Chondrocyte (in vitro differentiated cells): Measurements from ENCODE around the gene GARS1. TPM values are rescaled to one million over a fixed set of nuclear protein-coding genes. Genes with fewer than 3 reads are reported as not detected.

Experiments
- DNase-seq: peaks from one replicate; pipeline ENCODE4 v3.0.0; 2021; ENCODE audit warnings: mixed read lengths, low spot score
- H3K27ac Mint-ChIP-seq: one replicate; pipeline ENCODE4 v1.8.0; 2021; ENCODE audit warnings: mild to moderate bottlenecking, moderate library complexity, mixed read lengths; ENCODE audit not compliant: unreplicated experiment
- H3K27me3 Mint-ChIP-seq: 2 replicates; pipeline ENCODE4 v1.8.0; 2021; ENCODE audit warnings: low read depth, mixed read lengths
- H3K36me3 Mint-ChIP-seq: 2 replicates; pipeline ENCODE4 v1.8.0; 2021; ENCODE audit warnings: low read depth, mixed read lengths
- H3K4me1 Mint-ChIP-seq: 2 replicates; pipeline ENCODE4 v1.8.0; 2021; ENCODE audit warnings: low read depth, mild to moderate bottlenecking, mixed read lengths
- H3K4me3 Mint-ChIP-seq: one replicate; pipeline ENCODE4 v1.8.0; 2021; ENCODE audit warnings: mild to moderate bottlenecking, moderate library complexity, mixed read lengths; ENCODE audit not compliant: unreplicated experiment
- H3K9me3 Mint-ChIP-seq: 2 replicates; pipeline ENCODE4 v1.8.0; 2021; ENCODE audit warnings: low read depth, mixed read lengths
- CTCF ChIP-seq: fragments of 200-600 bp; sonication (generic); IDR thresholded peaks from 2 replicates; pipeline ENCODE4 v1.5.0; 2021; ENCODE audit warnings: antibody characterized with exemption, mild to moderate bottlenecking, moderate library complexity
- total RNA-seq: library from RNA; stranded (reverse); gene quantifications from 3 replicates; pipeline ENCODE4 v1.2.1, GENCODE V29; 2021

GARS1 gene
- total RNA-seq, 1 donor from 2014 or later, result 581 TPM

GRCh38 chr7:30625283-30625682 is 30.6 kb downstream of the GARS1 start:
- Mint-ChIP-seq H3K36me3 (peaks cover 56% of the 10 kb centered on the region), H3K9me3 (no peaks in the 10 kb centered on the region), H3K27me3 (no peaks in the 10 kb centered on the region), H3K4me3 (no peak overlapping the region), H3K27ac (peak overlapping the region; percentile 57), H3K4me1 (peaks cover 9% of the 10 kb centered on the region)
- TF ChIP-seq CTCF, result peak; percentile 45
- no peak for DNase-seq

GRCh38 chr7:30627026-30627425 is 32.3 kb downstream of the GARS1 start:
- H3K27ac Mint-ChIP-seq, result peak overlapping the region; percentile 59
- DNase-seq, result no peak
- peaks cover 53% of the 10 kb centered on the region for H3K36me3 Mint-ChIP-seq
- H3K9me3 Mint-ChIP-seq, result no peaks in the 10 kb centered on the region
- H3K4me3 Mint-ChIP-seq, result no peak overlapping the region
- peaks cover 9% of the 10 kb centered on the region for H3K4me1 Mint-ChIP-seq
- TF ChIP-seq CTCF, result no peak
- no peaks in the 10 kb centered on the region for H3K27me3 Mint-ChIP-seq

- Mint-ChIP-seq H3K4me1 (no peaks in the 10 kb centered on the region), H3K36me3 (peaks cover 63% of the 10 kb centered on the region)
These were observed 36.3 kb downstream of the GARS1 start for GRCh38 chr7:30630986-30631385.

GRCh38 chr7:30633223-30633622 is 38.5 kb downstream of the GARS1 start:
- H3K27ac Mint-ChIP-seq, result peak overlapping the region; percentile 25
- peaks cover 53% of the 10 kb centered on the region for H3K36me3 Mint-ChIP-seq
- DNase-seq, result no peak
- H3K4me1 Mint-ChIP-seq, result no peaks in the 10 kb centered on the region
- no peaks in the 10 kb centered on the region for H3K27me3 Mint-ChIP-seq
- no peak overlapping the region for H3K4me3 Mint-ChIP-seq
- no peaks in the 10 kb centered on the region for H3K9me3 Mint-ChIP-seq
- TF ChIP-seq CTCF, result no peak

More at GRCh38 chr7:30630986-30631385, 36.3 kb downstream of the GARS1 start:
- no peak overlapping the region for H3K27ac Mint-ChIP-seq
- no peaks in the 10 kb centered on the region for H3K27me3 Mint-ChIP-seq
- H3K4me3 Mint-ChIP-seq, result no peak overlapping the region
- no peaks in the 10 kb centered on the region for H3K9me3 Mint-ChIP-seq
- no peak for TF ChIP-seq CTCF
- DNase-seq, result no peak

- Mint-ChIP-seq H3K27ac (no peak overlapping the region), H3K4me1 (no peaks in the 10 kb centered on the region), H3K36me3 (peaks cover 45% of the 10 kb centered on the region), H3K9me3 (no peaks in the 10 kb centered on the region), H3K27me3 (no peaks in the 10 kb centered on the region), H3K4me3 (no peak overlapping the region)
- TF ChIP-seq CTCF, result no peak
- DNase-seq, result no peak
These were observed 39.5 kb downstream of the GARS1 start for GRCh38 chr7:30634193-30634626.
